GM12801 (cell line): Measurements from ENCODE around the gene KRTAP10-4.

Experiments
- TF ChIP-seq, protein P1 (sequence below): IDR thresholded peaks from one replicate; pipeline ENCODE4 v1.5.1; 2011; ENCODE audit warnings: control low read depth; ENCODE audit not compliant: insufficient read length; ENCODE audit errors: extremely low read depth

KRTAP10-4 gene

DNA sequence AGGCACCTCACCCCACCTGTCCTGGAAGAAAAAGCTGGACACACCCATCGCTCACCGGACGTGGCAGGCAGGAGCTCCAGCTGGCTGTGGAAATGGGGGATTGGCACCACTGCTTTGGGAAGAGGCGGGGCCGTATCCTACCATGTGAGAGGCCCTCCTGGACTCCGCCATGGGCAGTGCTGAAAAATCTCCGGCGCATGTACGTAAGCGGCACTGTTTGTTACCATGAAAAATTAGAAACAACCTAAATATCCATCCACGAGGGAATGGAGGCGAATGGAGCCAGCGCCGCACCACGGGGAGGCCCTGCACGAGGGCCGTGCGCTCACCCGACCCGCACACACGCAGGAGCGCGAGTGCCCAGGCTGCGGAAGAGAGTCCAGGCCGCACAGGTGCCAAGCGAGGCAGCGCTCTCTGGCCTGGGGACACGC is 41.4 kb downstream of the KRTAP10-4 start:
- TF ChIP-seq, protein P1, sequence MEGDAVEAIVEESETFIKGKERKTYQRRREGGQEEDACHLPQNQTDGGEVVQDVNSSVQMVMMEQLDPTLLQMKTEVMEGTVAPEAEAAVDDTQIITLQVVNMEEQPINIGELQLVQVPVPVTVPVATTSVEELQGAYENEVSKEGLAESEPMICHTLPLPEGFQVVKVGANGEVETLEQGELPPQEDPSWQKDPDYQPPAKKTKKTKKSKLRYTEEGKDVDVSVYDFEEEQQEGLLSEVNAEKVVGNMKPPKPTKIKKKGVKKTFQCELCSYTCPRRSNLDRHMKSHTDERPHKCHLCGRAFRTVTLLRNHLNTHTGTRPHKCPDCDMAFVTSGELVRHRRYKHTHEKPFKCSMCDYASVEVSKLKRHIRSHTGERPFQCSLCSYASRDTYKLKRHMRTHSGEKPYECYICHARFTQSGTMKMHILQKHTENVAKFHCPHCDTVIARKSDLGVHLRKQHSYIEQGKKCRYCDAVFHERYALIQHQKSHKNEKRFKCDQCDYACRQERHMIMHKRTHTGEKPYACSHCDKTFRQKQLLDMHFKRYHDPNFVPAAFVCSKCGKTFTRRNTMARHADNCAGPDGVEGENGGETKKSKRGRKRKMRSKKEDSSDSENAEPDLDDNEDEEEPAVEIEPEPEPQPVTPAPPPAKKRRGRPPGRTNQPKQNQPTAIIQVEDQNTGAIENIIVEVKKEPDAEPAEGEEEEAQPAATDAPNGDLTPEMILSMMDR = no peak

GRCh38 chr21:44615466-44615865 is 41.9 kb downstream of the KRTAP10-4 start:
- TF ChIP-seq, protein P1 = no peak

GRCh38 chr21:44615911-44616590 is 42.5 kb downstream of the KRTAP10-4 start:
- TF ChIP-seq, protein P1 = no peak

DNA sequence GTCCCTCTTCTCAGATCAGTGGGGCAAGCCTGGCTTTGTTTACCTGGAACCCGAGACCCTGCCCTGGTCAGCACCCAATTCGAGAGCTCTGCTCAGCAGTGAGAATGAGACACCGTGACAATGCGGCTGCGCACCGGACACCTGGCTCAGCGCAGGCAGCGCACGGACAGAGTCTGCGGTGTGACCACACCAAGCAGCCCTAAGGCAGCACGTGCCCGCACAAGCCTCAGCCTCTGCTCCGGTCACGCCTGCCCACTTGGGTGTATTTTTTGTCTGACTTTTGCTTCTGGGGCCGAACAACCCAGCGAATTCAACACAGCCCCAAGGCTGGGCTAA is 43.0 kb downstream of the KRTAP10-4 start:
- TF ChIP-seq, protein P1 = no peak

- TF ChIP-seq, protein P1 = no peak
Measured at GRCh38 chr21:44617071-44617501, 43.6 kb downstream of the KRTAP10-4 start.

DNA sequence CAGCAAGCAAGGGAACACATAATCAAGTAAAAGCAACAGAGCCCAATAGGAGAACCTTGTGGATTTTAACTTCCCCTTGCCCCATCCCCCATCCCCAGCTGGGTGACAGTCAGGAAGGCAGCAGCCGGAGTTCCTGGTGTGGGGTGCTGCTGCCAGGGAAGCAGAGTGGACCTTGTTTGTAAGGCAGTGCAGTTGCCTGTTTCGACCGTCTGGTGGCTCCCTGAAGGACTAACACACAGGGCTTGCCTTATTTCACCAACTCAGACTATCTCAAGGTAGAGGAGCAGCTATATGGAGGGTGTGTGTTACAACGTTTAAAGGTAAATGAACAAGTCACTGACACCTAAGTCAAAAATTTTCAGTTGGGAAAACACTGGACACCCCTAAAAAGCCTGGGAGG is 45.0 kb downstream of the KRTAP10-4 start:
- TF ChIP-seq, protein P1 = no peak

DNA sequence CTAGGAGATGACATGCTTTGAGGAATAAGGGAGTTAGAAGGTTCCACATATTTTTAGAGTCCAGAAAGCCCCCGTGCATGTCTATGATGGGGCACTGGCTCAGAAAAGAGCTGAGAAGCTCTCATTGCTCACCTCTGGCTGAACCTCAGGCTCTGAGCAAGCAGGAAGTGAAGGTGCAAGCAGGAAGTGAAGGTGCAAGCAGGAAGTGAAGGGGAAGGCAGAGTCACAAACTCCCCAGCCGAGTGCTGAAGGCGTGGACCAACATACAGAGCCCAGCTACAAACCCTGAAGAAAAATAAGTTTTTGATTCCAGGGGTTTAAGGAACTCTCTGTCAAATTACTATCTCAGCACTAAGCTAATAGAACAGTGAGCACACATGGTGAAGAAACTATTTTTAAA is 45.4 kb downstream of the KRTAP10-4 start:
- TF ChIP-seq, protein P1 = no peak
